Measurements from ENCODE around the gene SNX2.

Gene SNX2

GRCh38 chr5:122816756-122817155 is 41.9 kb downstream of the SNX2 start:
- TF ChIP-seq YY1 (IDR thresholded peaks at IDR 0.05; ENCODE audit: low read depth) (no peak), CEBPB (IDR thresholded peaks at IDR 0.05) (no peak), ZBTB7A (IDR thresholded peaks at IDR 0.05; ENCODE audit: low read depth) (no peak), RAD21 (IDR thresholded peaks at IDR 0.05; ENCODE audit: low read depth) (no peak), EGR1 (IDR thresholded peaks at IDR 0.05) (no peak), EP300 (IDR thresholded peaks at IDR 0.05; ENCODE audit: borderline replicate concordance) (no peak), REST (IDR thresholded peaks at IDR 0.05; ENCODE audit: low read depth) (no peak), TEAD4 (IDR thresholded peaks at IDR 0.05) (no peak), NFIC (IDR thresholded peaks at IDR 0.05) (no peak), TCF12 (IDR thresholded peaks at IDR 0.05; ENCODE audit: low read depth) (no peak), FOXM1 (IDR thresholded peaks at IDR 0.05; ENCODE audit: borderline replicate concordance, low read depth) (no peak), USF1 (IDR thresholded peaks at IDR 0.05) (no peak)
- TF ChIP-seq, protein P1, sequence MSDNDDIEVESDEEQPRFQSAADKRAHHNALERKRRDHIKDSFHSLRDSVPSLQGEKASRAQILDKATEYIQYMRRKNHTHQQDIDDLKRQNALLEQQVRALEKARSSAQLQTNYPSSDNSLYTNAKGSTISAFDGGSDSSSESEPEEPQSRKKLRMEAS (IDR thresholded peaks at IDR 0.05) = no peak

- no peak for TF ChIP-seq NFIC (IDR thresholded peaks at IDR 0.05)
Observed at GRCh38 chr5:122831984-122832383, 57.1 kb downstream of the SNX2 start.

GRCh38 chr5:122835681-122836080 is 60.8 kb downstream of the SNX2 start:
- TF ChIP-seq CEBPB (IDR thresholded peaks at IDR 0.05) = no peak
- no peak for TF ChIP-seq TAF1 (IDR thresholded peaks at IDR 0.05; ENCODE audit: low read depth)
- TF ChIP-seq FOXM1 (IDR thresholded peaks at IDR 0.05; ENCODE audit: borderline replicate concordance, low read depth) = no peak
- TF ChIP-seq TEAD4 (IDR thresholded peaks at IDR 0.05) = no peak

DNA sequence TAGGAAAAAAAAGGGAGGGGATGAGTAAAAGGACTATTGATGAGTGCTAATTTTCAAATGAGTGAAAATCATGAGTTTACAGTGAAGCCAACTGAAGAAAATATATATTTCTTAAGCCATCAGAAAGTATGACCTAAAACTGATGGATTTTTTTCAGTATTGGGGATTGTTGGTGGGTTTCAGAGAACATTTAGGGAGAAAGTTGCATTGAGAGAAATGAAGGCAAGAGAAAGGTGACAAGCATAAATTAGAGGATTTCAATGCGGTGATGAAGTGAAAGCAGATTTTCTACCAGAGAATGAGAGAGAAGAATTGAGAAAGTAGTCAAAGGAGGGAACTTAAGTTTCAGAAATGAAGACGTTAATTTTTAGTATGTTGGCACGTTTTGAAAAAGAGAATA is 62.1 kb downstream of the SNX2 start:
- no peak for TF ChIP-seq REST (IDR thresholded peaks at IDR 0.05; ENCODE audit: low read depth)
- TF ChIP-seq CEBPB (IDR thresholded peaks at IDR 0.05) = no peak
- TF ChIP-seq USF1 (IDR thresholded peaks at IDR 0.05) = no peak
- TF ChIP-seq ZBTB7A (IDR thresholded peaks at IDR 0.05; ENCODE audit: low read depth) = no peak
- TF ChIP-seq NFIC (IDR thresholded peaks at IDR 0.05) = no peak
- TF ChIP-seq TCF12 (IDR thresholded peaks at IDR 0.05; ENCODE audit: low read depth) = no peak
- TF ChIP-seq TEAD4 (IDR thresholded peaks at IDR 0.05) = no peak
- no peak for TF ChIP-seq FOXM1 (IDR thresholded peaks at IDR 0.05; ENCODE audit: borderline replicate concordance, low read depth)
- no peak for TF ChIP-seq EGR1 (IDR thresholded peaks at IDR 0.05)
- TF ChIP-seq RAD21 (IDR thresholded peaks at IDR 0.05; ENCODE audit: low read depth) = no peak
- no peak for TF ChIP-seq TAF1 (IDR thresholded peaks at IDR 0.05; ENCODE audit: low read depth)
- no peak for TF ChIP-seq CREB1 (IDR thresholded peaks at IDR 0.05; ENCODE audit: low read depth)
- TF ChIP-seq, protein P1 (IDR thresholded peaks at IDR 0.05) = no peak
- TF ChIP-seq YY1 (IDR thresholded peaks at IDR 0.05; ENCODE audit: low read depth) = no peak
- TF ChIP-seq EP300 (IDR thresholded peaks at IDR 0.05; ENCODE audit: borderline replicate concordance) = no peak

- TF ChIP-seq TCF12 (IDR thresholded peaks at IDR 0.05; ENCODE audit: low read depth) = no peak
- no peak for TF ChIP-seq FOXM1 (IDR thresholded peaks at IDR 0.05; ENCODE audit: borderline replicate concordance, low read depth)
- TF ChIP-seq RAD21 (IDR thresholded peaks at IDR 0.05; ENCODE audit: low read depth) = no peak
- no peak for TF ChIP-seq USF1 (IDR thresholded peaks at IDR 0.05)
- no peak for TF ChIP-seq TAF1 (IDR thresholded peaks at IDR 0.05; ENCODE audit: low read depth)
- TF ChIP-seq, protein P1 (IDR thresholded peaks at IDR 0.05) = no peak
- TF ChIP-seq CREB1 (IDR thresholded peaks at IDR 0.05; ENCODE audit: low read depth) = no peak
- no peak for TF ChIP-seq NFIC (IDR thresholded peaks at IDR 0.05)
- no peak for TF ChIP-seq EGR1 (IDR thresholded peaks at IDR 0.05)
- no peak for TF ChIP-seq CEBPB (IDR thresholded peaks at IDR 0.05)
- TF ChIP-seq YY1 (IDR thresholded peaks at IDR 0.05; ENCODE audit: low read depth) = no peak
- no peak for TF ChIP-seq EP300 (IDR thresholded peaks at IDR 0.05; ENCODE audit: borderline replicate concordance)
- TF ChIP-seq TEAD4 (IDR thresholded peaks at IDR 0.05) = no peak
- no peak for TF ChIP-seq REST (IDR thresholded peaks at IDR 0.05; ENCODE audit: low read depth)
- TF ChIP-seq ZBTB7A (IDR thresholded peaks at IDR 0.05; ENCODE audit: low read depth) = no peak
Observed at GRCh38 chr5:122839731-122840130, 64.9 kb downstream of the SNX2 start.

Measured in Ishikawa (cell line).